ENCODE measurements around the gene CCDC33.

CCDC33 gene

GRCh38 chr15:74306781-74307217 lies 70.7 kb downstream of the CCDC33 start:
- in situ Hi-C loops (cut with HindIII; ENCODE audit: low pct_unique_long_range_greater_than_20kb, low sequenced_read_pairs), result no loop called here
- DNase-seq (ENCODE audit: low read depth in 1 of 2, low spot score in 1 of 2), result no peak
- no peak for TF ChIP-seq JUND (IDR thresholded peaks at IDR 0.05; ENCODE audit: low read depth)

GRCh38 chr15:74307827-74308811 lies 72.0 kb downstream of the CCDC33 start:
- DNase-seq (ENCODE audit: low read depth in 1 of 2, low spot score in 1 of 2), result peak; percentile 80 to 88
- TF ChIP-seq JUND (IDR thresholded peaks at IDR 0.05; ENCODE audit: low read depth), result no peak
- in situ Hi-C loops (cut with HindIII; ENCODE audit: low pct_unique_long_range_greater_than_20kb, low sequenced_read_pairs), result no loop called here

GRCh38 chr15:74311734-74312444 lies 75.8 kb downstream of the CCDC33 start:
- no peak for TF ChIP-seq JUND (IDR thresholded peaks at IDR 0.05; ENCODE audit: low read depth)
- DNase-seq (ENCODE audit: low read depth in 1 of 2, low spot score in 1 of 2), result peak in 1 of 2 experiments; percentile 52
- in situ Hi-C loops (cut with HindIII; ENCODE audit: low pct_unique_long_range_greater_than_20kb, low sequenced_read_pairs), result no loop called here

GRCh38 chr15:74312445-74313007 lies 76.4 kb downstream of the CCDC33 start:
- TF ChIP-seq JUND (IDR thresholded peaks at IDR 0.05; ENCODE audit: low read depth), result no peak
- in situ Hi-C loops (cut with HindIII; ENCODE audit: low pct_unique_long_range_greater_than_20kb, low sequenced_read_pairs), result no loop called here
- no peak for DNase-seq (ENCODE audit: low read depth in 1 of 2, low spot score in 1 of 2)

GRCh38 chr15:74313889-74314288 lies 77.8 kb downstream of the CCDC33 start:
- in situ Hi-C loops (cut with HindIII; ENCODE audit: low pct_unique_long_range_greater_than_20kb, low sequenced_read_pairs), result no loop called here
- TF ChIP-seq JUND (IDR thresholded peaks at IDR 0.05; ENCODE audit: low read depth), result no peak
- no peak for DNase-seq (ENCODE audit: low read depth in 1 of 2, low spot score in 1 of 2)

GRCh38 chr15:74314795-74315438 lies 78.8 kb downstream of the CCDC33 start:
- no peak for DNase-seq (ENCODE audit: low read depth in 1 of 2, low spot score in 1 of 2)
- in situ Hi-C loops (cut with HindIII; ENCODE audit: low pct_unique_long_range_greater_than_20kb, low sequenced_read_pairs), result no loop called here
- no peak for TF ChIP-seq JUND (IDR thresholded peaks at IDR 0.05; ENCODE audit: low read depth)

GRCh38 chr15:74315626-74316025 lies 79.5 kb downstream of the CCDC33 start:
- no peak for DNase-seq (ENCODE audit: low read depth in 1 of 2, low spot score in 1 of 2)
- TF ChIP-seq JUND (IDR thresholded peaks at IDR 0.05; ENCODE audit: low read depth), result no peak
- in situ Hi-C loops (cut with HindIII; ENCODE audit: low pct_unique_long_range_greater_than_20kb, low sequenced_read_pairs), result no loop called here

GRCh38 chr15:74316141-74316540 lies 80.0 kb downstream of the CCDC33 start:
- DNase-seq (ENCODE audit: low read depth in 1 of 2, low spot score in 1 of 2), result no peak
- TF ChIP-seq JUND (IDR thresholded peaks at IDR 0.05; ENCODE audit: low read depth), result no peak
- in situ Hi-C loops (cut with HindIII; ENCODE audit: low pct_unique_long_range_greater_than_20kb, low sequenced_read_pairs), result no loop called here

GRCh38 chr15:74317820-74318375 lies 81.8 kb downstream of the CCDC33 start:
- in situ Hi-C loops (cut with HindIII; ENCODE audit: low pct_unique_long_range_greater_than_20kb, low sequenced_read_pairs), result no loop called here
- TF ChIP-seq JUND (IDR thresholded peaks at IDR 0.05; ENCODE audit: low read depth), result no peak
- no peak for DNase-seq (ENCODE audit: low read depth in 1 of 2, low spot score in 1 of 2)

- no peak for TF ChIP-seq JUND (IDR thresholded peaks at IDR 0.05; ENCODE audit: low read depth)
- DNase-seq (ENCODE audit: low read depth in 1 of 2, low spot score in 1 of 2), result no peak
Measured at GRCh38 chr15:74318376-74319137, 82.4 kb downstream of the CCDC33 start.

GRCh38 chr15:74319138-74319460 lies 83.0 kb downstream of the CCDC33 start:
- no peak for TF ChIP-seq JUND (IDR thresholded peaks at IDR 0.05; ENCODE audit: low read depth)
- no peak for DNase-seq (ENCODE audit: low read depth in 1 of 2, low spot score in 1 of 2)
- in situ Hi-C loops (cut with HindIII; ENCODE audit: low pct_unique_long_range_greater_than_20kb, low sequenced_read_pairs), result no loop called here

More at GRCh38 chr15:74318376-74319137, 82.4 kb downstream of the CCDC33 start:
- in situ Hi-C loops (cut with HindIII; ENCODE audit: low pct_unique_long_range_greater_than_20kb, low sequenced_read_pairs), result no loop called here

All from T47D (cell line).